ENCODE results near the gene POLR1G.

POLR1G gene

DNA sequence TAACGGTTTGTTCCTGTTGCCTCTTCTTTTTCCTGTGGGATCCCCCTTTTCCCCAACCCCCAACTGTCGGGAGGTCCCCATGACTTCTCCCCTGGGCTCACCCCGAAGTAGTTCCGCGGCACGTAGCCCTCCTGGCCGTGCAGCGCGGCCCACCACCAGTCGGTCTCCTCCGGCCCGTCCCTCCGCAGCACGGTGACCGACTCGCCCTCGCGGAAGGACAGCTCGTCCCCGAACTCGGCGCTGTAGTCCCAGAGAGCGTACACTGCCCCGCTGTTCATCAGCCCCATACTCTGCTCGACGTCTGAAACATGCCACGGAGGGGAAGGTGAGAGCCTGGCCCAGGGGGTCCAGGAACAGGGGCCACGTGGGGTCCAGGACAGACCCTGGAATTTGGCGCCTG is 24.0 kb upstream of the POLR1G start:
- Mint-ChIP-seq H3K27ac (no peak overlapping the region), H3K4me1 (peaks cover 3 to 16% of the 10 kb centered on the region in 2 donors), H3K9me3 (no peaks in the 10 kb centered on the region), H3K4me3 (no peak overlapping the region), H3K36me3 (no peaks in the 10 kb centered on the region), H3K27me3 (peaks cover 15 to 36% of the 10 kb centered on the region in 2 donors)
- no peak for DNase-seq
- no peak for ATAC-seq (replicated peaks)

DNA sequence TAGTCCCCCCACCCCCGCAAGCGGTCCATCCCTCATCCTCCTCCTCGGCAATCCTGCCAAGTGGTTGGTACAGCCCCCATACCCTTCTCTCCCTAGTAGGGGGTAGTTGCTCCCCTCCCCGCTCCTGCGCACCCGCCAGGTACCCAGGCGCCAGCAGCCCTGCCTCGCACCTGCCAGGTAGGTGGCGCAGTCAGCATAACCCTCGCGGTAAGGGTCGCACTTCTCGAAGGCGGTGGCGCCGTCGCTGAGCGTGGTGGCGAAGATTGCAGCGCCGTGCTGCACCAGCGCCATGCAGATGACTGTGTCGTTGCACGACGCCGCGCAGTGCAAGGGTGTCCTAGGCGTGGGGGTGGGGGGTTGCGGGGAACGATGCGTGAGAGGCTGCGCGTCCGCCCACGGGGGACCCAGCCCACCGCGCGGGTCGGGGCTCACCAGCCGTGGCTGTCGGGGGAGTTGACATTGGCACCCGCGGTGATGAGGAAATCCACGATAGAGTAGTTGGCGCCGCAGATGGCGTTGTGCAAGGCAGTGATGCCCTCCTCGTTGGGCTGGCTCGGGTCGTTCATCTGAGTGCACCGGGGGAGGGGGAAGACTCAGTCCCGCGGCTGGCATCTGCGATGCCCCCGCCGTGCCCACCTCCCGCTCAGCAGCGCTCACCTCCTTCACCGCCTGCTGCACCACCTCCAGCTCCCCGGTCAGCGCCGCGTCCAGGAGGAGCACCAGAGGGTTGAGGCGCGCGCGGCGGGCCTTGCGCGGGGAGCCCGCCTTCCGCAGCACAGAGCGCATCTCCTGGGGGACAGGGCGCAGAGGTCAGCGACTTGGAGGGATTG is 20.8 kb upstream of the POLR1G start:
- no peak for ATAC-seq (replicated peaks)
- peaks cover 15 to 36% of the 10 kb centered on the region in 2 donors for H3K27me3 Mint-ChIP-seq
- peaks cover 3 to 16% of the 10 kb centered on the region in 2 donors for H3K4me1 Mint-ChIP-seq
- no peaks in the 10 kb centered on the region for H3K36me3 Mint-ChIP-seq
- H3K9me3 Mint-ChIP-seq: no peaks in the 10 kb centered on the region
- no peak overlapping the region for H3K4me3 Mint-ChIP-seq
- no peak for DNase-seq
- peak overlapping the region; percentile 20 for H3K27ac Mint-ChIP-seq

DNA sequence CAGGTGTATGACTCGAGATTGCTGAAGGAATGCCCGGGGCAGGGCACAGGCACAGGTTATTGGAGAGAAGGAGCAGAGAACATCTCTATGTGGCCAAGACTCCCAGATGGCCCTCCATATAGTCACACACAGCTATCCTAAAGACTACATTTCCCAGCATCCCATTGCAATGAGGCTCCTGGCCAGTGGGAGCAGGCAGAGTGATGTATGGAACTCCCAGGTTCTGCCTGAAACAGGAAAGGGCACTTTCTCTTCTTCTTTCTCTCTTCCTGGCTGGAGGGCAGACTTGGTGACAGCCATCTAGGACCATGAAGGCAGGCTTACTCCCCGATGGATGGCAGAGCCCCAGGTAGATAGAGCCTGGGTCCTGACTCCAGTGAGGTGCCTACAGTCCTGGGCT is 15.1 kb upstream of the POLR1G start:
- Mint-ChIP-seq H3K27me3 (peaks cover 14 to 20% of the 10 kb centered on the region in 2 donors), H3K9me3 (no peaks in the 10 kb centered on the region), H3K27ac (no peak overlapping the region), H3K4me1 (peaks cover 5 to 10% of the 10 kb centered on the region in 2 donors), H3K4me3 (no peak overlapping the region), H3K36me3 (no peaks in the 10 kb centered on the region)
- DNase-seq (no peak), ATAC-seq (replicated peaks) (peak; percentile 68 to 70)

DNA sequence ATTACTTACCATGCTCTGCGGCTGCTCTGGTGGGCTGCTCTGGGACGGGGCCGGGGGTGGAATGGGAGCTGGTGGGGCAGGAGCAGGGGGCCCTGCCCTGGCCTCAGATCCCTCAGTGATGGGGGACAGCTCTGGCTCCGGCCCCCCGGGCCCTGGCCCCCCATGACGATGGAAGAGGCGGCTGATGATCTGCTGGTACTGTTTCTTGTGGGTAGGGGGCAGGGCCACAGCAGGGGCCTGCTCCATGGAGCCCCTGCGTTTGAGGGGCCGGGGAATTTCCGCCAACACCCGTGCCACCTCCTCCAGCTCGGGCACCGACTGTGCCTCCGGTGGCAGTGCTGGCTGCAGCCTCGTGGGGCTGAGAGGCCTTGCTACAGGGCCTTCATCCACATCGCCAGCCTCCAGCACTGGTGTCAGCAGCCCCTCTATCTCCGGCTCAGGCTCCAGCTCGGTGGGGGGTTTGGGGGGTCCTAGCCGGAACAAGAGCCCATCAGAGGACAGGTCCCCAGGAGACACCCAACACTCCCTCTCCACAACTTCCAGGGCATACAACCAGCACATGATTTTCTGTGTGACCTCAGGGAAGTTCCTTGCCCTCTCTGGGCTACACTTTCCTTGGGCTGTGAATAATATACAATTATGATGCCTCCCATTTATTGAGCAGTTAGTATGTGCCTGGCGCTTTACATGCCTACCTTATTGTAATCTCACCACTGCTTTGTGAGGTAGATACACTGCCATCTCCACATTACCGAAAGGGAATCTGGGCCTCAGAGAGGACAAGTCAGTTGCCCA is 14.4 kb upstream of the POLR1G start:
- H3K4me3 Mint-ChIP-seq: no peak overlapping the region
- peak overlapping the region; percentile 31 for H3K27ac Mint-ChIP-seq
- peaks cover 19 to 20% of the 10 kb centered on the region in 2 donors for H3K27me3 Mint-ChIP-seq
- H3K9me3 Mint-ChIP-seq: no peaks in the 10 kb centered on the region
- DNase-seq (no peak), ATAC-seq (replicated peaks) (no peak)
- no peaks in the 10 kb centered on the region for H3K36me3 Mint-ChIP-seq
- H3K4me1 Mint-ChIP-seq: peaks cover 5 to 16% of the 10 kb centered on the region in 2 donors

DNA sequence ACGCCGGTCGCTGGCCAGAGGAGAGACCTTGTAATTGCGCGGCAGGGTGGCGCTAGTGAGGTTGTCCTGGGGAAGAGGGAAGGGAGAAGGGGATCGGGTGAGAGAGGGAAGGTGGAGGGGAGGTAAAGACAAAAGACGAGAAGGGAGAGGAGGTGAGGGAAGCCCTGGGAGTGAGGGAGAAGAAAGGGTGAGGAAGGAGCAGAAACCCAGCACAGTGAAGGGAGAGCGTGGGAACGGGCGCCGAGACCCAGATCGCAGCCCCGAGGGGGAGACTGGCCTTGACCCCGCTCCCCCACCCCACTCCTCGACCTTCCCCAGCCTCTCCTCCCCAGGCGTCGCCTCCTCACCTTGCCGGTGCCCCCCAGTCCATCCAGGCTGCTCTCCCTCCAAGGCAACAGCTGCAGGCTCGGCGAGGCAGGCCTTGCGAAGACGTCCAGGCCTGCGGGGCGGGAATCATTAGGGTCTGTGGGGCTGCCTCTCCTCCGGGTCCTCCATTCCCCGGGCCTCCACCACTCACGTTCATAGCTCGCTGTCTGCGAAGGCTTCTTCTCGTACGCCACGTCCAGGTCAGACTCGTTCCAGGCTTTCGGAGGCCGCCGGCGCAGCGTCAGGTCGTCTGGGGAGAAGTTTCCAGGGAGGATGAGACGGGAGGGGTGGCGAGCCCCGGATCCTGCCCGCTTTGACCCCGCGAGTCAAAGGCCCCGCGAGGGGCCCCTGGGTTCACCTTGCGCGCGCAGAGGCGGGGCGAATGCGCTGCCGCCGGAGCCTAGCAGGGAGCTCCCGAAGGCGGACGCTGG is 10.4 kb upstream of the POLR1G start:
- H3K27ac Mint-ChIP-seq: peak overlapping the region; percentile 22
- H3K27me3 Mint-ChIP-seq: peaks cover 37 to 40% of the 10 kb centered on the region in 2 donors
- no peaks in the 10 kb centered on the region for H3K36me3 Mint-ChIP-seq
- no peak overlapping the region for H3K4me3 Mint-ChIP-seq
- peaks cover 9 to 25% of the 10 kb centered on the region in 2 donors for H3K4me1 Mint-ChIP-seq
- DNase-seq: no peak
- no peaks in the 10 kb centered on the region for H3K9me3 Mint-ChIP-seq
- no peak for ATAC-seq (replicated peaks)

DNA sequence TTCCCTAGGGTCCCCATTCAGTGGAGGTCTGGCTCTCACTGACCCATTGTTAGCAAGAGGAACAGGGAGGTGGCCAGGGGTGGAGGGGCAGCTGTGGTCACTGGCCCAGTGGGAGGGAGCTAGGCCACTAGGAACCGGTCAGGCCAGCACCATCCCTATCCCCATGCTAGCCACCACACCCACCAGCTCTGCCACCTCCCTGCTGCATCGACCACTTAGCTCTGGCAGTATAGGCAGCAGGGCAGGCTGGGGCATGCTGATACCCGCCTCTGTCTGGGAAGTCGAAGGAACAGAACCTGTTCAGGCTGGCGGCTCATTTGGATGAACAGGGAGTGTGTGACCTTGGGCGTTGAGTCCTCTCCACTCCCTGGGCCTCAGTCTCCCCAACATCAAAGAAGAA is 6.3 kb upstream of the POLR1G start:
- no peak overlapping the region for H3K27ac Mint-ChIP-seq
- DNase-seq: no peak
- no peak overlapping the region for H3K4me3 Mint-ChIP-seq
- peaks cover 59% of the 10 kb centered on the region in 2 donors for H3K27me3 Mint-ChIP-seq
- H3K36me3 Mint-ChIP-seq: no peaks in the 10 kb centered on the region
- H3K9me3 Mint-ChIP-seq: no peaks in the 10 kb centered on the region
- peaks cover 22 to 52% of the 10 kb centered on the region in 2 donors for H3K4me1 Mint-ChIP-seq
- no peak for ATAC-seq (replicated peaks)

DNA sequence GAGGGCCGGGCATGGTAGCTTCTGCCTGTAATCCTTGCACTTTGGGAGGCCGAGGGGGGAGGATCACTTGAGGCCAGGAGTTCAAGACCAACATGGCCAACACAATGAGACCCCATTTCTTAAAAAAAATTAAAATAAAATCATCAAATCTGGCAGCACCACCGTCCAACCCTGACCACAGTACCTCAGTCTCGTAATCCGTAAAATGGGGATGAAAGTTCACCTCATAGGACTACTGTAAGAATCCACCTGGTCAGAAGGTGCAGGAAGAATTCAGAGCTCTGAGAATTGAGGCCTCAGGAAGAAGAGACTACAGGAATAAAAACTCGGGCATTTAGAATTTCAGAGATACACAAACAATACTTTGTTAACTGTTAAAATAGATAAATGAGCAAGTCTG is 4.6 kb upstream of the POLR1G start:
- DNase-seq (no peak), ATAC-seq (replicated peaks) (no peak)
- Mint-ChIP-seq H3K4me3 (no peak overlapping the region), H3K4me1 (peaks cover 23 to 53% of the 10 kb centered on the region in 2 donors), H3K36me3 (no peaks in the 10 kb centered on the region), H3K27me3 (peaks cover 46 to 47% of the 10 kb centered on the region in 2 donors), H3K9me3 (no peaks in the 10 kb centered on the region), H3K27ac (no peak overlapping the region)

DNA sequence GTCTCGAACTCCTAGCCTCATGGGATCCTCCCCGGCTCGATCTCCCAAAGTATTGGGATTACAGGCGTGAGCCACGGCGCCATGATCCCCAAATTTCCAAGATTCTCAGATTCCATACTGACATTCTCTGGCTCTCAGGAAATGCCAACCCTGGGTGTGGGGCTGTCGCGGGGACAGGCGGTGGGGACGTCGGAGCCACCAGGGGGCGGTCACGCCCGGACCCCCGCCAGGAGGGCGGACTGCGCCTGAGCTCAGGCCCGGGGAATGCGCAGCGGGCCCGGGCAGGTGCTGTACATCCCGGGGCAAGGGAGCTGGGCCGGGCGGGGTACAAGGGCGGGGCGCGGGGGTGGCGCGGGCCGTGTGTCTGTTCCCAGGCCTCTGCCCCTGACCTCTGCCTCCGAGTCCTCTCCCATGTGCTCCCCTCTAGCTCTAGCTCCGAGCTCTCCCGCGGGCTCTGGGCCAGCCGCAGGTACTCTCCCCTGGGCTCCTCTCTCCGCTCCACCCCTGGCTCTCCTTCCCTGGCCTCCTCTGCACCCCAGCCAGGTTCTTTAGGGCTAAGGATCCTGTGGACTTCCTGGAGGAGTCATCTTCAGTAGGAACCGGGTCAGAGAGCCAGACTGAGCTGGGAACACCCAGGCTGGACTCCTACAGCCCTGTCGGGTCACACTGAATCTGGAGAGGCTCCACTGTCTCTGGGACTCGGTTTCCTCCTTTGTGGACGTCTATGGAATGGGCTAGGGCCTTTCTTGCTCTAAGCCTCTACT is 4.0 kb upstream of the POLR1G start:
- H3K9me3 Mint-ChIP-seq: no peaks in the 10 kb centered on the region
- H3K27me3 Mint-ChIP-seq: peaks cover 39 to 40% of the 10 kb centered on the region in 2 donors
- H3K36me3 Mint-ChIP-seq: no peaks in the 10 kb centered on the region
- peaks cover 25 to 55% of the 10 kb centered on the region in 2 donors for H3K4me1 Mint-ChIP-seq
- no peak for DNase-seq
- peak overlapping the region in 1 of 2 donors; percentile 29 for H3K4me3 Mint-ChIP-seq
- H3K27ac Mint-ChIP-seq: no peak overlapping the region
- ATAC-seq (replicated peaks): no peak

DNA sequence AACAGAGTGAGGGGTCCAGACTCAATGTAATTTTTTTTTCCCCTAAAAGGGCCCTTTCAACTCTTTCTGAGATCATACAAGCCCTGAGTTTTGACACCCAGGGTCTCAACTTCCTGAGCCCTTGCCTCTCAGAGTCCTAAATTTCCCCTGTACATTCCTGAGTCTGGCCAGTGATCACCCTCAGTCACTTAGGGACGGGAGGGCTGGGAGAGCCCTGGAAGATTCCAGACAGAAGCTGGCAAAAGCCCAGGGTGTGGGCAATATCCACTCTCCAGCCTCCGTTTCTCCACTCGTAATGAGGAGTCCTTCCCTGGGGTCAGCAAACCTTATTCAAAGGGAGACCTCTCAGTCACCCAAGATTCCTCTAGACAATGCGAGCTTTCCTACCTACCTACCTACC is 3.2 kb upstream of the POLR1G start:
- H3K27ac Mint-ChIP-seq: no peak overlapping the region

DNA sequence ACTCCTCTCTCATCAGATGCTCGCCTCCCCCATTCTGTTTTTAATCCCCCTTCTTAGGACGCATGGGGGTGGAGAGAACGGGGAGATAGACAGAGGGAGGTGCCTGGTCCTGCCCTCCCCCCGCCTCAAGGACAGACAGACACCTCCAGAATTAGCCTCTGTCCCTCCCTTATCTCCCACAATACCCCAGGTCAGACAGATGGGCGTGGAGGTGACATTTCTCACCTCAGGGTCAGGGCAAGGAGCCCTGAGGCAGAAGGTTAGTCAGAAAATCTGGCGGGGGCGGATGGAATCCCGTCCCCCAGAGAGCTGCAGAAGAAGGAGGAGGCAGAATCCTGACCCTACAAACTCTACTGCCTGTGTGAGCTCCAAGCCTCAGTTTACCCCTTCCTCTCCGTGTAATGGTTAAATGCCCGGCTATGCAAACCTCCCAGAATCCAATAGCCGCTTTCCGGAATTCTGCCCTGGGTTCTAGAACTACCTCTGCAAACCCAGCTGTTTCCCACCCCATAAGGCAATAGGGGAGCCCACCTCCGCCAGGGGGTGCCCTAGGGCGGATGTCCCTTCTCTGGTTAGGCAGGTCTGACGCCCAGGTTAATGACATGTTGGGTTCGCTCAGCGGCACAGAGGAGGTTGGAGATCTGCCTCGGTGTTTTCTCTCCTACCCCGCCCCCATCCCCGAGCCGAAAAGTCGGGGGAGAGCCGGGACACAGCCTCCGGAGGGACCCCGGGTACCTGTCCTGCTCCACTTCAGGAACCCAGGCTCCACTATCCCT is 2.5 kb upstream of the POLR1G start:
- Mint-ChIP-seq H3K4me3 (peak overlapping the region; percentile 90), H3K27me3 (peaks cover 27 to 28% of the 10 kb centered on the region in 2 donors), H3K36me3 (peaks cover 8 to 10% of the 10 kb centered on the region in 2 donors), H3K27ac (peak overlapping the region; percentile 98), H3K9me3 (no peaks in the 10 kb centered on the region), H3K4me1 (peaks cover 34 to 57% of the 10 kb centered on the region in 2 donors)
- DNase-seq (peak; percentile 40), ATAC-seq (replicated peaks) (no peak)

More for the DNA sequence above, 3.2 kb upstream of the POLR1G start:
- H3K36me3 Mint-ChIP-seq: peaks cover under 1 to 3% of the 10 kb centered on the region in 2 donors
- peaks cover 32 to 34% of the 10 kb centered on the region in 2 donors for H3K27me3 Mint-ChIP-seq
- ATAC-seq (replicated peaks): no peak
- DNase-seq: no peak
- no peaks in the 10 kb centered on the region for H3K9me3 Mint-ChIP-seq
- no peak overlapping the region for H3K4me3 Mint-ChIP-seq
- peaks cover 30 to 55% of the 10 kb centered on the region in 2 donors for H3K4me1 Mint-ChIP-seq

DNA sequence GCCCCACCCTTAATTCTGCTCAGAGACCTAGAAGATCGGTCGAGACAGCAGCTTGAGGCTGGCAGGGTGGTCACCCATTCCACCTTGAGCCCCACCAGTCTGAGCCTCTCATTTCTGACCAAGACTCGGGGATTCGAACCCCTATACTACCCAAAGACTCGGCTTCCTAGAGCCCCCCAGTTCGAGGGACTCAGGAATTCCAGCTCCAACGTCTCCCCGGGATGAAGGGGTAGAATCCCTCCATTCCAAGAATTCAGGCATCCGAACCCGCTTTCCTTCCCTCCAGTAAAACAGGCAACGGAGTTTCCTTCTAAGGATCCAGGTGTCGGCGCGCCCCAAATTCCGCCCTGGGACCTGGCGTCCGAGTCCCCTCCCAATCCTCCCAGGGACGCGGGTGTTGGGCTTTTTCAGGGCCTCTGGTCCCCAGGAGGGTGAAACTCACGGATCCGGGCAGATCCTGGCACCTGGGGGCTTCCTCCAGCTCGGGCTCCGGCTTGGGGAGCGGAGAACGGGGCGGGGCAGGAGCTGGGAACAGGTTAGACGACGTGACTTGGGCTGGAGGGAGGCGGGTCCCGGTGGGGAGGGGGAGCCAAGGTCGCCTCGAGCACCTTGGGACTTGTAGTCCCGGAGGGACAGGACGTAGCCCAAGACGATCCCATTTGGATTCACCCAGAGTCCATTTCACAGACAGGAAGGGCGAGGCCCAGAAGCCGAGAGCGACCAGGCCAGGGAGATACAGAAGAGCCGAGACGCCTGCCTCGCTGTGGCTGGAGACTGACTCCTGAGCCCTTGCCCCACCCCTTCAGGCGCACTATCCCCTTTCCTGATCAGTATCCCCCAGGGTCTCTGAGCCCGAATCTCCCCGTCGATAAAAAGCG is 1.6 kb upstream of the POLR1G start, which contains the start of gene PPP1R13L:
Gene PPP1R13L (minus strand): TSS at position 513 of the 878 bp plus-strand sequence. CDS start 6,751 bp downstream, outside the sequence.
- DNase-seq (peak; percentile 29), ATAC-seq (replicated peaks) (no peak)
- H3K27me3 Mint-ChIP-seq: peaks cover 27 to 28% of the 10 kb centered on the region in 2 donors
- peaks cover 38 to 64% of the 10 kb centered on the region in 2 donors for H3K4me1 Mint-ChIP-seq
- peak within 1 kb of the TSS; percentile 90 for H3K4me3 Mint-ChIP-seq
- H3K27ac Mint-ChIP-seq: peak within 1 kb of the TSS; percentile 98
- H3K9me3 Mint-ChIP-seq: no peaks in the 10 kb centered on the region
- H3K36me3 Mint-ChIP-seq: peaks cover 11 to 15% of the 10 kb centered on the region in 2 donors
